RWPE2 (cell line): ENCODE data around the gene FCHSD1.

Experiments used
- ATAC-seq: fragments of 200-7000 bp; cut with Tn5 transposase; 3 replicates; pipeline ENCODE4 v1.9.1; 2021; ENCODE audit warnings: low read depth
- DNase-seq: peaks from one replicate; pipeline ENCODE4 v3.0.0-alpha.2; 2020; ENCODE audit warnings: low spot score
- H3K27ac ChIP-seq: fragments of 450-650 bp; 2 replicates; pipeline ENCODE4 v1.5.1; 2017; ENCODE audit warnings: mild to moderate bottlenecking; ENCODE audit not compliant: poor library complexity, severe bottlenecking
- H3K27me3 ChIP-seq: fragments of 250-450 bp; sonication (Bioruptor Pico); 2 replicates; pipeline ENCODE4 v1.5.1; 2021; ENCODE audit warnings: mild to moderate bottlenecking, moderate library complexity; ENCODE audit not compliant: insufficient read depth, poor library complexity, severe bottlenecking
- H3K36me3 ChIP-seq: fragments of 250-450 bp; sonication (Bioruptor Pico); 2 replicates; pipeline ENCODE4 v1.5.1; 2020; ENCODE audit warnings: low read depth, mild to moderate bottlenecking, moderate library complexity
- H3K4me1 ChIP-seq: fragments of 250-450 bp; sonication (Bioruptor Pico); 2 replicates; pipeline ENCODE4 v1.5.1; 2021; ENCODE audit warnings: mild to moderate bottlenecking, moderate library complexity; ENCODE audit not compliant: insufficient read depth, poor library complexity, severe bottlenecking
- H3K4me3 ChIP-seq: fragments of 250-450 bp; sonication (Bioruptor Pico); 2 replicates; pipeline ENCODE4 v1.5.1; 2021; ENCODE audit warnings: mild to moderate bottlenecking, moderate library complexity; ENCODE audit not compliant: severe bottlenecking
- H3K9me3 ChIP-seq: fragments of 250-450 bp; sonication (Bioruptor Pico); 2 replicates; pipeline ENCODE4 v1.5.1; 2021; ENCODE audit warnings: mild to moderate bottlenecking, moderate library complexity; ENCODE audit not compliant: severe bottlenecking
- CTCF ChIP-seq: fragments of 450-650 bp; IDR thresholded peaks from one replicate; pipeline ENCODE4 v1.5.1; 2017; ENCODE audit warnings: mild to moderate bottlenecking, moderate library complexity; ENCODE audit not compliant: poor library complexity, severe bottlenecking

FCHSD1 gene

GRCh38 chr5:141686648-141687416, 35.6 kb upstream of the FCHSD1 start:
- no peak overlapping the region for H3K27ac ChIP-seq
- H3K9me3 ChIP-seq = no peaks in the 10 kb centered on the region
- no peak for ATAC-seq
- H3K4me1 ChIP-seq = peaks cover 12% of the 10 kb centered on the region
- DNase-seq = no peak
- no peak for TF ChIP-seq CTCF
- H3K4me3 ChIP-seq = no peak overlapping the region
- H3K36me3 ChIP-seq = no peaks in the 10 kb centered on the region
- no peaks in the 10 kb centered on the region for H3K27me3 ChIP-seq

DNA sequence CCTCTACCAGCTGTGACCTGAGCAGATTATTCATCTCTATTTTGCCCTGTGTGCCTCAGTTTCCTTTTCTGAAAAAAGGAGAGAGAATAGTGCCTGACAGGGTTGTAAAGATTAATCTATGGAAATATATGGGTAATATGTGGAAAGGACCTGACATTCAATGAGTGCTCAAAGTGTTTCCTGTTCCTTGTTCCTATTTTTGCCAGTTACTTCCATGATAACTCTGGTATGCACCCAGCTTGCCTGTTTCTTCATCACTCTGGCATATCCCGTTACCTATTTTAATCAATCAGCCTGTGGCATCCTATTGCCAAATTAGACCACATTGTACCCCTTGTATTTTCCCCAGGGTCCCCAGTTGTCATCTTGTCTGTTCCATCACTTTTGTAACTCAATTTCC, 34.4 kb upstream of the FCHSD1 start:
- no peak for ATAC-seq
- TF ChIP-seq CTCF = no peak
- DNase-seq = no peak
- Histone ChIP-seq H3K36me3 (no peaks in the 10 kb centered on the region), H3K4me1 (peaks cover 22% of the 10 kb centered on the region), H3K4me3 (no peak overlapping the region), H3K9me3 (no peaks in the 10 kb centered on the region), H3K27ac (no peak overlapping the region), H3K27me3 (no peaks in the 10 kb centered on the region)

DNA sequence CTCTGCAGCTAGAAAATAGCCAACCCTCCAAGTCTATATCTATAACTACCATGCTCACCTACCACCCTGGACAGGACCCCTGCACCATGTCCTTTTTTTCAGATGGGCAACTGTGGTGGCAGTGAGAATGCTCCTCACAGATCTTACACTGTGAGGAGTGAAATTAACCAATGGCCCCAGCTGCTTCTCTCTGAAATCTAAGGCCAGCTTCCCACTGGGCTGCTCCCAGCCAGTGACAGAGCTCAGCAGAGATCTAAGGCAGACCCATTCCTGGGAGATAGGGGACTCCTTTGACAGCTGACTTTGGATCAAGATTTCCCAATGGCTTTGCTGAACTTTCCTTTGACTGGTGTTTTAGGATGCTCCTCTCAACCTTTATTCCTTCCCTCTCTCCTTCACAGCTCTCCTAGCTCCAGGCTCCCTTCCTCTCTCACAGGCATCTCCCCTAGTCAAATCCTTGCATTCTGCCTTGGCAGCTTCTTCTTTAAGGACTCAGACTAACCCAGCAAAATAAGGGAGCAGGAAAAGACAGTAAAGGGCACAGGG, 32.5 kb upstream of the FCHSD1 start:
- Histone ChIP-seq H3K27ac (peak overlapping the region; percentile 86), H3K4me3 (no peak overlapping the region), H3K27me3 (no peaks in the 10 kb centered on the region), H3K36me3 (peaks cover 19% of the 10 kb centered on the region), H3K4me1 (peaks cover 26% of the 10 kb centered on the region), H3K9me3 (no peaks in the 10 kb centered on the region)
- ATAC-seq = no peak
- no peak for DNase-seq
- TF ChIP-seq CTCF = no peak

DNA sequence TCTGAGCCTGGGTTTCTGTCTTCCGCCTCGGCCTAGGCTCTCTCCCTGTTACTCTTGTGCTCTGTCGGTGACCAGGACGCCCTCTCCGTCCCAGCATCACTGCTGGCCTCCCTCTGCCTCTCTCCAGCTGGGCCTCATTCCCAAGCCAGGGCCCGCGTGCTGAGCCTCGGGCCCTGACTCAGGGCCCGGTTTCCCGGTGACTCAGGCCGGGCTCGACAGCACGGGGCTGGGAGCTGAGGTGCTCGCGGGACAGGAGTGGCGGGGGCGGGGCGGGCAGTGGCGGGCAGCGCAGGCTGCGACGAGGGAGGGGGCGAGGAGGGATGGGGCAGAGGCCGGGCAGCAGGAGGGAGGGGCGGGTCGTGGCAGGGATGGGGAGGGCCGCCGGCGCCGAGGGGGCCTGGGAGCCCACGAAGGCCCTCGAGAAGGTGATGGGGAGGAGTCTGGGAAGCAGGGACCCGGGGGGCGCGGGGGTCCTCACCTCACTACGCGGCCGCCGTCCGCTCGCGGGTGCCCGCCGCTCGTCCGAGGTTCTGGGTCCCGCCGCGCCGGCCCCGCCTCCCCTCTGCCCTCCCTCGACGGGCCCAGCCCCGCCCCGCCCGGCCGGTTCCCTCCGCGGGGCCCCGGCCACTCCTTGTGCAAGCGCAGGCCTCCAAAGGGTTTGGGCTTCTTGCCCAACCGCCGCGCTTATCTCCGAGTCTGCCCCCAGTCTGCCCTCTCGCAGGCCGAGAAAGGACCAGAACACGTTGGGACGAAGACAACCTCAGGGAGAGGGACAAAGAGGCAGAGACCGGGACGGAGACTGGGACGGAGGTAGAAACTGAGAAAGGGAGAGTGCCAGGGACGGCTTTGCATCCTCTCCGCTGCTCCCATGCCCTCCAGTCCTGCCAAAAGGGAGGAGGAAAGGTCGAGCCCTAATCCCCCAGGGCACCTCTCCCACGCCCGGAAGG, 30.8 kb upstream of the FCHSD1 start, which contains the start of gene ARAP3:
ARAP3 (minus strand) TSS at position 536 of the 947 bp plus-strand sequence. CDS start 1,744 bp downstream, outside the sequence.
- Histone ChIP-seq H3K27me3 (no peaks in the 10 kb centered on the region), H3K36me3 (peaks cover 32% of the 10 kb centered on the region), H3K9me3 (no peaks in the 10 kb centered on the region), H3K4me1 (peaks cover 26% of the 10 kb centered on the region), H3K27ac (peak within 1 kb of the TSS; percentile 86), H3K4me3 (peak within 1 kb of the TSS; percentile 40)
- no peak for TF ChIP-seq CTCF
- peak; percentile 94 for DNase-seq
- peak; percentile 82 for ATAC-seq
